ENCODE measurements around the gene KERA. TPM values are rescaled to one million over a fixed set of nuclear protein-coding genes. Genes with fewer than 3 reads are reported as not detected.
"Not testable (repeated sequence)": the region's sequence is repeated elsewhere in the genome, so short reads cannot be mapped to it uniquely, and the experiment has no call there.

KERA gene
- total RNA-seq, 2 experiments from 2014 or later, result not detected

DNA sequence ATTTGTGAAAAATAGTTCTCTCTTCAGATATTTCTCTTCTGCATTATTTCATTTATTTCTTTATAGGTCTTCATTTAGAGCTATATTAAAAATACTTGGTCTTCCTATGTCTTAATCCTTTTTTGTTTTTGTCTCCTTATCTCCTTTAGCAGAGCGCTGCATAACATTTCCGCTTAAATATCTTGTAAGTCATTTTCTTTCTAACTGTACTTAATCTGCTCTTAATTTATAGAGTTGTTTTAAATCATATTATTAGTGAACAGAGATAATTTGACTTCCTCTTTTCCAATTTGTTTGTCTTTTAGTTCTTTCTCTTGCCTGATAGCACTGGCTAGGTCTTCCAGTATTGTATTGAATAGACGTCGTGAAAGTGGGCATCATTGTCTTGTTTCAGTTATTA is 35.5 kb upstream of the KERA start:
- CTCF ChIA-PET, result no interaction called here
- H3K36me3 Mint-ChIP-seq, result peaks cover 2% of the 10 kb centered on the region
- ATAC-seq (no peak), DNase-seq (no peak)
- no peak overlapping the region for H3K27ac Mint-ChIP-seq
- peaks cover 3% of the 10 kb centered on the region for H3K4me1 Mint-ChIP-seq
- no peaks in the 10 kb centered on the region for H3K27me3 Mint-ChIP-seq
- H3K9me3 Mint-ChIP-seq (ENCODE audit: low read depth), result peaks cover 9% of the 10 kb centered on the region
- H3K4me3 Mint-ChIP-seq, result no peak overlapping the region

DNA sequence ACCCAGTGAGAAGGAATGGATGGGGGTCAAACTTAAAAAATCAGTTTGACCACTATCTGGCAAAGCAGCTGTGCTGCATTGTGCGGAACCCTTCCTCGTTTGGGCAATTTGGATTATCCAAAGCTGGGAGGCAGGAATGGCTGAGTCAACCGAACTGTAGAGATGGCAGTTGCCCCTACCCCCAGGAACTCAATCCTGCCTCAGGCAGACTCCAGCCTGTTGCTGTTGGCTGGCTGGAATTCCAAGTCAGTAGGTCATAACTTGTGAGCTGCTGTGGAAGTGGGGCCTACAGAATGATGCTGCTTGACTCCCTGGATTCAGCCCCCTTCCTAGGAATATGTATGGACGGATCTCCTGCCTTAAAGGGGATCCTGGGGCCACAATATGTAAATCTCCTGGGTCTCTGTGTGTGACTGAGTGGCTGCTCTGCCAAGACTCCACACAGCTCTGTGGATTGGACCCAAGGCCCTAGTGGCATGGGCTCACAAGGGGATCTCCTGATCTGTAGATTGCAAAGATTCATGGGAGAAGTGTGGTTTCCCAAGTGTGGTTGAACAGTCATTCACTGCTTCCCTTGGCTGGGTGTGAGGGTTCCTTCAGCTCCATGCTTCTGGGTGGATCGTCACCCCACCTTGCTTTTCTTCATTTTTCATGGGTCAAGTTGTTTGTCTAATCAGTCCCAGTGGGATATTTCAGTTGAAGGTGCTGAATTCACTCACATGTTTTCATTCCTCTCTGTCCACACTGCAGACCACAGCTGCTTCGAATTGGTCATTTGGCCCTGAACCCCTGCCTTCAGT is 34.3 kb upstream of the KERA start:
- Mint-ChIP-seq H3K36me3 (peaks cover 2% of the 10 kb centered on the region), H3K9me3 (ENCODE audit: low read depth) (peaks cover 9% of the 10 kb centered on the region), H3K27ac (no peak overlapping the region), H3K4me3 (no peak overlapping the region), H3K4me1 (peaks cover 3% of the 10 kb centered on the region), H3K27me3 (no peaks in the 10 kb centered on the region)
- ATAC-seq, result no peak
- DNase-seq, result no peak
- CTCF ChIA-PET, result no interaction called here

DNA sequence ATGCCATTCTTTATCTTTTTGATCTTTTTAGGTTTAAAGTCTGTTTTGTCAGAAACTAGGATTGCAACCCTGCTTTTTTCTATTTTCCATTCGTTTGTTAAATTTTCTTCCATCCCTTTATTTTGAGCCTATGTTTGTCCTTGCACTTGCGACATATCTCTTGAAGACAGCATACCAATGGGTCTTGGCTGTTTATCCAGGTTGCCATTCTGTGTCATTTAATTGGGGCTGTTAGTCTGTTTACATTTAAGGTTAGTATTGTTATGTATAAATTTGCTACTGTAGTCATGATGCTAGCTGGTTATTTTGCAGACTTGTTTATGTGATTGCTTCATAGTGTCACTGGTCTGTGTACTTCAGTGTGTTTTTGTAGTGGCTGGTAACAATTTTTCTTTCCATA is 32.1 kb upstream of the KERA start:
- H3K27me3 Mint-ChIP-seq; H3K36me3 Mint-ChIP-seq; H3K4me3 Mint-ChIP-seq; H3K9me3 Mint-ChIP-seq (ENCODE audit: low read depth); ATAC-seq; CTCF ChIA-PET; H3K27ac Mint-ChIP-seq; H3K4me1 Mint-ChIP-seq; DNase-seq: not testable (repeated sequence)

DNA sequence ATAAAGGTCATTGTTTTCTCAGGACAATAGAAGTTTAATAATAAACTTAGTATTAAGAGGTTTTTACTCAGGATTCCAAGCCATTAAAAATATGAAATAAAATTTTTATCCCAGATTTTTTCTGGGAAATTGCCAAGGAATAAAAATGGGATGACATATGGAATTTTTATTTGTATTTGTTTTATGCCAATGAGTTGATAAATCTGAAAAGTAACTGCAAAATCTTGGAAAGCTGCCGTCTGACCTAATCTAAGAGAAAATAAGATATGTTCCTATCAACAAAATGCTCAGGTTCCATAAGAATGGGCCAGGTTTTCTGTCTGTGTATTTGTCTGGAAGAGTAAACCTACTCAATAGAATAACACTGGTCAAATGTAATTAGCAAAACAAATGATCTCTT is 22.2 kb upstream of the KERA start:
- H3K27ac Mint-ChIP-seq, result no peak overlapping the region
- H3K4me3 Mint-ChIP-seq, result no peak overlapping the region
- H3K27me3 Mint-ChIP-seq, result no peaks in the 10 kb centered on the region
- no peaks in the 10 kb centered on the region for H3K9me3 Mint-ChIP-seq (ENCODE audit: low read depth)
- DNase-seq (no peak), ATAC-seq (no peak)
- H3K36me3 Mint-ChIP-seq, result no peaks in the 10 kb centered on the region
- no peaks in the 10 kb centered on the region for H3K4me1 Mint-ChIP-seq
- CTCF ChIA-PET, result no interaction called here

DNA sequence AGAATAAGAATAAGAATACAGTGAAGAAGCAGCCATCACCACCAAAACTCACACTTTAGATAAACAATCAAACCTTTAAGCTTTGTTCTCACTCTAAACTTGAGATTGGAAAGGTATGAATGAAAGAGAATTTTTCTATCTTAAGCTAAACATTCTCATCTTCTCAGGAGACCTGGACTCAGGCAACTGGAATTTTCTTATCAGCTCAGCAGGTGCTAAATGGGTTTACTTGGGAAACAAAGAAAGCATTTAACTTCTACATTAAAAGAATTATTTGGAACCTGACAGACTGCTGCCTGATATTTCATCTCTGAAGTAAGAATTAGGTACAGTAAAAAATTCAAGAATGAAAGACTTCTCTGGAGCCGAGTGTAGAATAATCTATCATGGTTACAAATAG is 20.7 kb upstream of the KERA start:
- CTCF ChIA-PET, result interaction anchor here (1.4 to 1.6 kb wide), 2 partner anchors 12 to 14 kb away, joined by 3 to 4 read pairs; no protein-coding TSS in a partner anchor
- no peak for DNase-seq
- ATAC-seq, result no peak
- H3K36me3 Mint-ChIP-seq, result no peaks in the 10 kb centered on the region
- no peak overlapping the region for H3K4me3 Mint-ChIP-seq
- no peaks in the 10 kb centered on the region for H3K9me3 Mint-ChIP-seq (ENCODE audit: low read depth)
- no peaks in the 10 kb centered on the region for H3K4me1 Mint-ChIP-seq
- H3K27ac Mint-ChIP-seq, result no peak overlapping the region
- H3K27me3 Mint-ChIP-seq, result no peaks in the 10 kb centered on the region

DNA sequence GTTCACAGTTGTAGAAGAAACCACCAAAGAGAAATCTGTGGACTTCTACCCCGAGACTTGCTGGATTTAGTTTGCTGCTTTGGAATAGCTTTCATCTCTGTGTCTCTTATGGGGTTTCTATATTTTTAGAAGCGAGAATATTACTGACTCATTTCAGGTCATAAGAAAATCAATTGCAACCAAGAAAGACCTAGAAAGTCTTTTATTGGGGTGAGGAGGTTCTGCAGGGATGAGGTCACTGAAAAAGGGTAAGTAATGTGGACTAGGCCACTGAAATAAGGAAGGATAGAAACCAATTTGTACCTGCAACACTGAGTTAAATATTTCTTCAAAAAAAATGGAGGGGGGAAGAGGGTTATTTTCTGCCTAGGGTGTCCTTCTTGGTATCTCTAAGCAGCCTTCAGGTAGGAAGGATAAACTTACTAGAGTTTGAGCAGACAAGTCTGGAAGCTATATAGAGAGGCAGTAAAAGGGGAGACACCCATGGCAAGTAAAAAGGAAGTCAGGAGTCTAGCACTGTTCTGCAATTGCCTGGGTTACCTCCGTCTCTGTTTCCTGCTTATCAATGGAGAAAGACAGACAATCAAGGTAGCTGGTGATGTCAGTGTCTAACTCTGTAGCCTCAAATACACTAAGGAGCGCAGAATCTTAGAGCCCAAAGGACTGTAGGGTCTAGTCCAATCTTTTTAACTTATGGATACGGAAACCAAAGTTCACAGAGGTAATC is 19.6 kb upstream of the KERA start:
- H3K4me1 Mint-ChIP-seq, result no peaks in the 10 kb centered on the region
- no peaks in the 10 kb centered on the region for H3K36me3 Mint-ChIP-seq
- ATAC-seq (no peak), DNase-seq (no peak)
- H3K27me3 Mint-ChIP-seq, result no peaks in the 10 kb centered on the region
- H3K9me3 Mint-ChIP-seq (ENCODE audit: low read depth), result no peaks in the 10 kb centered on the region
- no peak overlapping the region for H3K4me3 Mint-ChIP-seq
- no peak overlapping the region for H3K27ac Mint-ChIP-seq
- CTCF ChIA-PET, result interaction anchor here (1.6 kb wide), 1 partner anchor 11 kb away, joined by 4 read pairs; no protein-coding TSS in a partner anchor

DNA sequence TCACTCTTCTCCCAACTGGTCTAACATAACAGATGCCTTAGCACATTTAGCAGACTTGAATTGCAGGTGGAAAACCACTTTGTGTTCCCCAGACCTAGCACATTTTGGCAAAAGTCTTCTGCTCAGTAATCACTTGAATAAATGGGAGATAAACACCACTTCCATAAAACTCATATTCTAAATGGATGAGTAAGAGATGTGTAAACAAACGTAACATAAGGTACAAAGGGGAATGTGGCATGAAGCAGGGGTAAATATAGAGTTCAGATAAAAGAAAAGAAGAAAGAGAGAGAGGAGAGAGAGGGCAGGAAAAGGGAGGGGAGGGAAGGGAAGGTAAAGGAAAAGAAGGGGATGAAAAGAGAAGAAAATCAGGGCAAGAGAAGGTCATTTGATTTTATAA is 17.0 kb upstream of the KERA start:
- no peaks in the 10 kb centered on the region for H3K27me3 Mint-ChIP-seq
- H3K9me3 Mint-ChIP-seq (ENCODE audit: low read depth), result no peaks in the 10 kb centered on the region
- CTCF ChIA-PET, result no interaction called here
- no peaks in the 10 kb centered on the region for H3K36me3 Mint-ChIP-seq
- no peak overlapping the region for H3K27ac Mint-ChIP-seq
- H3K4me3 Mint-ChIP-seq, result no peak overlapping the region
- DNase-seq, result no peak
- ATAC-seq, result no peak
- no peaks in the 10 kb centered on the region for H3K4me1 Mint-ChIP-seq

DNA sequence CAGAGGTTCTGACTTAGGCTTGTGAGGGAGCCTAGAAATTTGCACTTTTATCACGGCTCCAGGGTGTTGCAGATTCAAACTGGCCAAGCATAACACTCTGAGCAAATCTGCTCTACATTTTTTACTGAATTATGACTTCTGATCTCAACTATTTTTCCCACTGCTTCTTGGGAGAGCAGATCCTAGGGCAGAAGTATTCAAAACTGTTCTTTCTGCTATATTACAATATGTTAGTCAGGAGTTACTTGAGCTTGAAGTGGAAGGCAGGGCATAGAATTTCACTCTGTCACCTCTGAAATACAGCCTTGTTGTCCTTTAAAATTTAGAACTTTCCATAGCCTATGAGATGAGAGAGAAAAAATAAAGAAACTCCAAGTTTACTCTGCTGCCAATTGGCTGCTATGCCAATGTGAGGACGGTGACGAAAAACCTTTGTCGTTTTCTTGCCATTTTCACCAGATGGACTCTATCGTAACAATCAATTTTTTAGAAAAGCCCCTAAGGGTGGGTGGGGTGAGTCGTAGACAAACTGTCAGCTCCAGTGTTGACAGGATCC is 16.4 kb upstream of the KERA start:
- Mint-ChIP-seq H3K4me3 (no peak overlapping the region), H3K9me3 (ENCODE audit: low read depth) (no peaks in the 10 kb centered on the region), H3K4me1 (no peaks in the 10 kb centered on the region), H3K27ac (no peak overlapping the region), H3K27me3 (no peaks in the 10 kb centered on the region), H3K36me3 (no peaks in the 10 kb centered on the region)
- no peak for ATAC-seq
- DNase-seq, result no peak
- CTCF ChIA-PET, result no interaction called here

DNA sequence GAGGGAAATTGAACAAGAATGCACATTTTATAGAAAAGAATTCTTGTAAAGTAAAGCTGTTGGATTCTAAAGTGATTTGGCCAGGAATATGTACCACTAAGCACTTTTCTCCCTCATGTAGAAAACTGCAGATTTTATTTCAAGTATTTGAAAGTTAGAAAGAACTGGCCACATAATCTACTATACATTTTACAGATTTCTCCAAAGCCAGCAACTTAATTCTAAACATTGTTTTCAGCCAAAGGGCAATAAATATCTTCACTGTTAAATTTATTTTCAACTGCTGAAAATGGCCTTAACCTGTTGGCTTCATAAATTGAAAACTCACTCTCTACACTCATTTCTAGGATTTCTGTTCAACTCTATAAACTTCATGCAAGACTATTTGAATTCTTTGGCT is 15.6 kb upstream of the KERA start:
- Mint-ChIP-seq H3K36me3 (no peaks in the 10 kb centered on the region), H3K4me3 (no peak overlapping the region), H3K27ac (no peak overlapping the region), H3K9me3 (ENCODE audit: low read depth) (no peaks in the 10 kb centered on the region), H3K27me3 (no peaks in the 10 kb centered on the region), H3K4me1 (no peaks in the 10 kb centered on the region)
- no peak for DNase-seq
- CTCF ChIA-PET, result no interaction called here
- ATAC-seq, result no peak

DNA sequence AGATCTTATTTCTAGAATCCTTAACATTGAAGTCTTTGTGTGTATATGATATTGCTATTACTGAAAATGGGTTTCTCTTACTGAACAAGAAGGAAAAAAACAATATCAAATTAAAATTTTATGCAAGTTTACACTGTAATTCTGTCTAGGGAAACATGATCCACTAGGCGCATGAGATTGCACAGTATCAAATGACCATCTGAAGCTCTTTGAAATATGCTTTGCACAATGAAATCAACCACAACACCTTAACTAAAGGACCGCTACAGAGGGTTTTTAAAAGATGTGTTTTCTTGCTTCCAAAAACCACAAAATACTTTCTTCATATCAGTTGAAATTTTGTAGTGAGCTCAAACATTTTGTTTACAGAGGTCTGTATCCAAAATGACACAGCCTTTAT is 15.1 kb upstream of the KERA start:
- no peak overlapping the region for H3K4me3 Mint-ChIP-seq
- no peaks in the 10 kb centered on the region for H3K9me3 Mint-ChIP-seq (ENCODE audit: low read depth)
- no peak overlapping the region for H3K27ac Mint-ChIP-seq
- no peaks in the 10 kb centered on the region for H3K27me3 Mint-ChIP-seq
- CTCF ChIA-PET, result no interaction called here
- DNase-seq, result no peak
- ATAC-seq, result no peak
- no peaks in the 10 kb centered on the region for H3K4me1 Mint-ChIP-seq
- no peaks in the 10 kb centered on the region for H3K36me3 Mint-ChIP-seq

DNA sequence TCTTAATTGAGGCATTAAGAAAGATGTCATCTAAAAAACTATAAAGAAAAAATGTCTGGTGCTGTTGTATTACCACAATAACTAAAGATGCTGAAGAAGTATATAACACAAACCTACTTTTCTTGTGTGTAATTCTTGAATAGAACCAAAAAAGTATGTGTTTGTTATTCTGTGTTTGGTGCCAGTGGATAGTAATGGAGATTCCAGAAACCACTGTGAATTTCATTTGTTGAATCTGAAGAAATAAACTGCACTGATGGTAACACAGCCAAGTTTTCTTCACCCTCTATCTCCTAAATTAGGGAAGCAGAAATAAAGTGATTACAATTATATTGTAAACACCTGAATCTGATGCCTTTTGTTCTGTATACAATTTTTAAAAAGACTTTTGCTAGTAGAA is 13.1 kb upstream of the KERA start:
- DNase-seq (no peak), ATAC-seq (no peak)
- H3K9me3 Mint-ChIP-seq (ENCODE audit: low read depth), result no peaks in the 10 kb centered on the region
- no peak overlapping the region for H3K27ac Mint-ChIP-seq
- no peak overlapping the region for H3K4me3 Mint-ChIP-seq
- CTCF ChIA-PET, result no interaction called here
- no peaks in the 10 kb centered on the region for H3K36me3 Mint-ChIP-seq
- H3K27me3 Mint-ChIP-seq, result no peaks in the 10 kb centered on the region
- H3K4me1 Mint-ChIP-seq, result no peaks in the 10 kb centered on the region

DNA sequence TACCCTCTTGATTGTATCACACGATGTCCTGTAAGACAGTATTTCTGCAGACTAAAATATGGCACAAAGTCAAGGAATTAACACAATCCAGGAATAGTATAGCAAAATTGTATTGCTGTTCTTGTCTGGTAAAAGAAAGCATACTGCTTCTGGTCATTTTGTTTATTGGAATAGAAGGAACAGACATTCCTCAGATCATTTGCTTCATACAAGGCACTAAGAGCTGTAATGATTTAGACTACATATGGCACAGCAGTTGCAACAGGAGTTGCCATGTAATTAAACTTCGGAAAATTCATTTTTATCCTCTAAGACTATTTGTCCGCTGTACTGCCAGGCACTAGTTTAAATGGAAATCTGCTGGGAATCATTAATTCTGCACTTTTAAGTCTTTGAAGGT is 7.6 kb upstream of the KERA start:
- no peak for DNase-seq
- no peaks in the 10 kb centered on the region for H3K27me3 Mint-ChIP-seq
- no peaks in the 10 kb centered on the region for H3K9me3 Mint-ChIP-seq (ENCODE audit: low read depth)
- ATAC-seq, result no peak
- H3K36me3 Mint-ChIP-seq, result no peaks in the 10 kb centered on the region
- no peaks in the 10 kb centered on the region for H3K4me1 Mint-ChIP-seq
- CTCF ChIA-PET, result no interaction called here
- H3K4me3 Mint-ChIP-seq, result no peak overlapping the region
- no peak overlapping the region for H3K27ac Mint-ChIP-seq

DNA sequence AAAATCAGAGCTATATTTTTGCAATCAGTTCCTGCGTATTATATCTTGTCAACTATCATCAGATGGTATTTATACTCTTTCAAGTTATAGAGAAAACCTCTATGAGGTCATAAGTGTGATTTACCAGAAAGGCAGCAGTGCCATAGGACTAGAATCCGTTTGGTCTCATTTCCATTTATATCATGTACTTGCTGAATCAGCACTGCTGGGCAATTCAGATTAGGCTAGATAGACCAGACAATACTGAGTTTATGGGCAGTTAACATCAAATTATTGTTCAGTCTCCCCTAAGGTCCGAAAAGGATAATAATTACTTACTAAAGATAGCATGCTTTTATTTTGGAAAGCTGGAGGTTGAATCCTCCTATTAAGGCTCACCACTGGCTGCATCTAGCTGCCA is 6.8 kb upstream of the KERA start:
- DNase-seq (no peak), ATAC-seq (no peak)
- CTCF ChIA-PET, result interaction anchor here (1.4 kb wide), 1 partner anchor 14 kb away, joined by 3 read pairs; no protein-coding TSS in a partner anchor
- Mint-ChIP-seq H3K27ac (no peak overlapping the region), H3K9me3 (ENCODE audit: low read depth) (no peaks in the 10 kb centered on the region), H3K4me3 (no peak overlapping the region), H3K27me3 (no peaks in the 10 kb centered on the region), H3K4me1 (no peaks in the 10 kb centered on the region), H3K36me3 (no peaks in the 10 kb centered on the region)

DNA sequence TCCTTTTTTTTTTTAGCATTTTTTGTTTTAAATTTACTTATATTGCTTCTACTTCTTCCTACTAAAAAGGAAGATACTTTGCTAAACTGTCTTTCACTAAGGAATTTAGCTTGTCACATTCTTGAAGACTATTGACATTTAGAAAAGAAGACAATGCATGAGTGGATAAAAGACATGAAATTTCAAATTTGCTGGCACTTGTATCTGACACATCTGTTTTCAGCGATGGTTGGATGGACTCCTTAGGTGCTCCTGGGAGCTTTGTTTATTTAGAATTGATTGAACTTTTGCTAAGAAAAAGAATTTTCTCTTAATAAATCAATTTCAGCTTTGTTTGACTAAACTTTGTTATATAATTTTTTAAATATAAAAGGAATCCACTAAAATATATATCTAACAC is 3.3 kb upstream of the KERA start:
- H3K4me1 Mint-ChIP-seq, result no peaks in the 10 kb centered on the region

More for the DNA sequence above, 3.3 kb upstream of the KERA start:
- H3K4me3 Mint-ChIP-seq, result no peak overlapping the region
- no peaks in the 10 kb centered on the region for H3K36me3 Mint-ChIP-seq
- DNase-seq, result no peak
- ATAC-seq, result no peak
- no peak overlapping the region for H3K27ac Mint-ChIP-seq
- no peaks in the 10 kb centered on the region for H3K9me3 Mint-ChIP-seq (ENCODE audit: low read depth)
- CTCF ChIA-PET, result no interaction called here
- no peaks in the 10 kb centered on the region for H3K27me3 Mint-ChIP-seq

Measured in activated CD8-positive, alpha-beta memory T cell treated with anti-CD3 and anti-CD28 coated beads, Interleukin-2, amount 10 ng/mL, durations not matched to agents 7 days and 5 days (primary cell).